IPS DF 19.7 (cell line): ENCODE data around the gene UCKL1.
"Not testable (repeated sequence)": the region's sequence is repeated elsewhere in the genome, so short reads cannot be mapped to it uniquely, and the experiment has no call there.

Experiments used
- DNase-seq: peaks from one replicate; pipeline ENCODE4 v3.0.0-alpha.2; 2013; ENCODE audit warnings: low read depth, low spot score

UCKL1 gene

DNA sequence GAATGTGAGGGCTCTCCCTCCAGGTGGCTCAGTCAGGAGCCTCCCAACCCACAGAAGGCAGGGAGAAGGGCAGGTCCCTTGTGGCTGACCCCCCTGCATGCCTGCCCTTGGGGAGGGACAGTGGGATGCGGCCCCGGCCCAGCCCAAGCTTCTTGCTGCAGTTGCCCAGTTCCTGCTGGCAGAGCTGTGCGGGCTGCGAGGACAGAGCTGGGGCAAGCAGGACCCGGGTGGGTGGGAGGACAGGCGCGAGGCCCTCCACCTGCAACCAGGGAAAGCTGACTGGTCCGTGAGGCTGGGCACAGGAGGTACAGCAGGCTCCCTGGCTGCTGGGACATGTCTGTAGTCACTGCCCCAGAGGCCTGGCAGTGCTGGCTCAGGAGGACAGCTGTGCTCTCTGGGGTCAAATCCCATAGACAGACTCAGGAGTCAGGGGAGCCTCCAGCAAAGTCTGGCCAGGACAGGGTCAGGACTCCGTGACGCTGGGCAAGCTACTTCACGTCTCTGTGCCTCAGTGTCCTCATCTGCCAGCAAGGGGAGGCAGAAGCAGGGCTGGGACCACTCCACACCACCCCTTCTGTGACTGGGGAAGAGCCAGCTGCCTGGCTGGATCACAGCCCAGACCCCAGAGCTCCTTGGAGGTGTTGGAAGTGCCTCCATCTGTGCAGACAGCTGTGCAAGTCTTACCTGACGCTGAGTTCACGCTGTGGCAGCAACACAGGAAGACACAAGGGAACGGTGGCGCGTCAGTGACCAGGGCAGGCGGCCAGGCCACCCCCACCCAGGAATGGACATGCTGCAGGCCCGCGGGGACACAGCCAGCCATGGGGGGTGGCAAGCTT lies 13.0 kb downstream of the UCKL1 start:
- no peak for DNase-seq

DNA sequence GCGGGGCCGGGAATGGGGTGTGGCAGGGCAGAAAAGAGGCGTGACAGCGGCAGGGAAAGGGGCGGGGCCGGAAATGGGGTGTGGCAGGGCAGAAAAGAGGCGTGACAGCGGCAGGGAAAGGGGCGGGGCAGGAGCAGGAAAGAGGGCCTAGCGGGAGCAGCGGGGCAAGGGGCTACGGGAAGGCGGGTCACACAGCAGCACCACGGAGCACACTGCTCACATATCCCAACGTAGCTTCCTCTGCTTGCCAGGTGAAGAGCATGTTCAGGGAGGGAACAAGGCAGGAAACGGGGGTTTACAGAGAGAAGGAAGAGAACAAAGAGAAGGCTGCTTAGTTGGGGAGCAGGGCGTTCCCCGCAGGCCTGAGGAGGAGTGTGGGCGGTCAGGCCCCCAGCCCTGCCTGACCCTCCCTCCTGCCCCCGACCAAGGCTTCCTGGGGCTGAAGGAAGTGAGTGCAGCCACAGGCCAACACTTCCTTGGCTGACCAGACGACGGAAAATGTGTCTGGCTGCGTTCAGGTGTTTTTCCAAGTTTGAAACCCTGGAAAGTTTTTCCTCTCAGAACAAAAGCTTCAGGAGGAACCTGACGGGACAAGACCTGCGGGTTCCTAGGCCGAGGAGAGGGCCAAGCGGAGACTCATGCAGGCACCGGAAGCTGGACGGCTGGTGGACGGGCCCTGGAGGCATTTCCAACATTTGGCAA lies 13.8 kb downstream of the UCKL1 start:
- DNase-seq, result no peak

DNA sequence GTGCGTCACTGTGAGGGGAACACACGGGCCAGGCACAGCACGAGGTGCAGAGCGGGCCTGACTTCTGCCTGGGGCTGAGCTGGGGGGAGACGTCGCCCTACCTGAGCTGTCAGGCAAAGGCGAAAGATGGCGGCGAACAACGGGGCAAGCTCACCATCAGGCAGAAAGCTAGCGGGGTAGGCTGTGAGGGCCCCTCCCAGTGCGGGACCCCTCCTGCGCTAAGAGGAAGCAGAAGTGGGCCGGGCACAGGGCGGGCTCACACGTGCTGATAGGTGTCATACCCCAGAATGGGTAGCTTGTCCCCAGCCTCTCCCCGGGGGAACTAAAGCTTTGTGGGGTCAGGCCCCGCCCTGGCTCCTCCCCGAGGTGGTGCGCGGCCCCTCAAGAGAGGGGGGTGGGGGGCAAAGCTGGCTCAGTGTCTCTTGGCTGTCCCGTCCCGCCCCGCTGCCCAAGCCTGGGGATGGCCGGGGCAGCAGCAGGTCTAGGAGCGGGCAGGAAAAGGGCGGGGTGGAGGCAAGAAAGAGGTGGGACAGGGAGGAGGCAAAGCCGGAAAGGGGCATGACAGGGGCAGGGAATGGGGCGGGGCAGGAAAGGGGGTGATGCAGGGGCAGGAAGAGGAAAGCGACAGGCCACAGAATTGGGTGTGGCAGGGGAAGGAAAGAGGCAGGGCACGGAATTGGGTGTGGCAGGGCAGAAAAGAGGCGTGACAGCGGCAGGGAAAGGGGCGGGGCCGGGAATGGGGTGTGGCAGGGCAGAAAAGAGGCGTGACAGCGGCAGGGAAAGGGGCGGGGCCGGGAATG lies 14.7 kb downstream of the UCKL1 start:
- DNase-seq, result no peak

DNA sequence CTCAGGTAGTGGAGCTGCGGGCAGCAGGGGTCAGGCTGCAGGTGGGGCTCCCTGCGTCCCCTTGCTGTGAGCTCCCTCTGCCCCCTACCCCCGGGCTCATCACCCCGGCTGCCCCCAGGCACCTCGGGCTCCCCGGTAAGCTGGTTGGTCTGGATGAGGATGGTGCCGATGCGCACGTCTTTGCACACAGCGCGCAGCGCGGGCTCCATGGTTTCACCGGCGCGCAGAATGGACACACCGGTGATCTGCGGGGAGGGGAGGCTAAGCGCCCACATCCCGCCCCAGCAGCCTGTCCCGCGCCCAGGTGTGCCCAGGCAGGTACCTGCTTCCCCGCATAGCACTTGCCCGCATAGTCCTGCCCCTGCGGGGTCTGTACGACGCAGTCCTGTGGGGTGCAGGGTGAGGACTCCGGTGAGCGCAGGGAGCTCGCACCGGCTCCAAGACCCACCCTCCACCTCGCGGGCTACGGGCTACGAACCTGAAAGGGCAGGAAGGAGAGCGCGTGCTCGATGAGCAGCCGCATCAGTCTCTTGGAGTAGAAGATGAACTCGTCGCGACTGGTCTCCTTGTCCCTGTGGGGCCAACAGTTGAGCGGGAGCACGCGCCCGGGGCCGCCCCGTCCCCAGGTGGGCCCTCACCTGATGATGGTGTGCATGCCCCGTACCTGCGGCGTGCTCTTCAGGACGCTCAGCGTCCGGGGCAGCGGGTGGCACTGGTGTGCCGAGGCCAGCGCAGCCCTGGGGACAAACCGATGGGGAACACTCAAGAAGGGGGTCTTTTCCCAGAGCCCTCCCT lies 15.5 kb downstream of the UCKL1 start:
- DNase-seq, result no peak

DNA sequence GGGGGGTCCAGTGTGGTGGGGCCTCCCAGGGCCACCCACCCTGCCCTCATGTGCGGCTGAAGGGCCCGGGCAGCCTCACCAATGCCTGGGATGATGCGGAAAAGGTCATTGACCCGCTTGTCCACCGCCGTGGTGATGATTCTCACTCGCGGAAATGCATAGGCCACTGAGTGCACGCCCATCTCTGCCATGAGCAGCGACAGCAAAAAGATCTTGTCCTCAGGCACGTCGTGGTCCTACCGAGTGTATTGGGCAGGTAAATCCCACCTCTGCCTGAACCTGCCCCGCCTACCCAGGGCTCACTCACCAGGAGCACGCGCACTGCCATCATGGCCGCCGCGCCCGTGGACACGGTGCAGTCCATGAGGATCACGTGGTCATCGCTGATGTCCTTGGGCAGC lies 16.1 kb downstream of the UCKL1 start:
- DNase-seq, result no peak

DNA sequence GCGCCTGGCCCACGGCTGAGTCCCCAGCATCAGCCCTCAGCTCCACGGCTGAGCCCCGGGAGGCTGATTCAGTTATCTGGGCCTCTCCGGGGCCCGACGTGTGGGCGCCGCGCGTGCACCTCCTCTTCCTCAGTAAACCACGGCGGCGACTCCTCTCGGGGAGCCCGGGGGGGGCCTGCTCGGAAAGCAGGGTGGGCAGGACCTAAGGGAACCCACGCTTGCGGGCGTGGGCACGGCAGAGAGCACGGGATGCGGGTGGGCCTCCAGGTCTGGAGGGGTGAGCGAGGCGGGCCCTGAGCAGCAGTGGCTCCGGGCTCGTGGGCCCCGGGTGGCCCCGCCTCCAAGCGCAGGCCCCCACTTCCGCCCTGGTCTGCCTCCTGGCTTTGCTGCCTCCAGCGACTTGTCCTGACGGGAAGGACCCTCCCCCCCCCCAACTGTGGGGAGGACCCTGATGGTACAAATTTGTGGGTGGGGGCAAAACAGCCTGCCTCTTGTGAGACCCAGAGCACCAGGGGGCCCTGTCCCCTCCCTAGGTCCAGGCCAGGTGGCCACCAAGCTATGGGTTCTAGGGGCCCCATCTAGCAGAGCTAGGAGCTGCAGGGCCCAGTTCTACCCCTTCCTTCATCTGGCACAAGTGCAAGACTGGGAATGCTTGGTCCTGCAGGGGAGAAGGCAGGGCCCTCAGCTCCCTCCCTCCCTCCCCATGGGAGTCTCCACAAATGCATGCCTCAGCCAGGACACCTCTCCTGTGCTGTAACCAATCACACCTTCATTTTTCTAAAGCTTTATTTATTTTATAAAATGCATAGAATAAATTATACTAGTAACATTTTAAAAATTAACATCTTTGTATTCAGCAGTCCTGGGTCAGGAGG lies 16.9 kb downstream of the UCKL1 start:
- DNase-seq, result no peak

DNA sequence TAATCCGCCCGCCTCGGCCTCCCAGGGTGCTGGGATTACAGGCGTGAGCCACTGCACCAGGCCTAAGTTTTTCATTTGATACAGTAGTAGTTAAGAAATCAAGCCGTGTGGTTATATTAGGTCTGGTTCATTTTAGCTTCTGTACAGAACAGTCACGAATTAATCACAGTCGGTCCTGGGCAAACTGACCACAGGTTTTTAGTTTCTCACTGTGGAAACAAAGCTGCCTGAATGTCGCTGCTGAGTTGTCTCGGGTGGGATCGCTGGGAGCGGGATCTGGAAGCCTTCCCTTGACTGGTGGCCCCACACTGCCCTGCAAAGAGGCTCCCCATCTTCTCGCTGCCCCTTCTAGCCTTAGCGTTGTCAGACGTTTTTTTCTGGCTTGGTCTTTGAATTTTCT lies 18.6 kb downstream of the UCKL1 start:
- no peak for DNase-seq

DNA sequence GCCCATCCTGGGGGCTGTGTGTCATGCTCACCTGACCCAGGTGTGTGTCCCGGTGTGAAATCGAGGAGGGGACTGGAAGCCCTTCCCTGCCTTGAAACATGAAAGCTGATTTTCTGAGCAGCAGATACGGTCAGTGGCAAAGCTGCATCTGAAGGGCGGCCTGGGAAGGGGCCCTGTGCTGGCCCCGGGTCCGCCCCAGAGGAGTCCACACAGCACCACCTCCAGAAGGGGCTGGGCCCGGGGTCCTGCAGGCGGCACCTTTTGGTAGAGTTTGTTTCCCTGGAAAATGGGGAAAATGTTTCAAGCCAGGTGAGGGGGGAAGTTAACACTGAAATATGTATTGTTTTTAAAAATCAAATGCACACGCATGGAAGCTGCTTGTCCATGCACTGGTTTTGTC lies 20.8 kb downstream of the UCKL1 start:
- no peak for DNase-seq

DNA sequence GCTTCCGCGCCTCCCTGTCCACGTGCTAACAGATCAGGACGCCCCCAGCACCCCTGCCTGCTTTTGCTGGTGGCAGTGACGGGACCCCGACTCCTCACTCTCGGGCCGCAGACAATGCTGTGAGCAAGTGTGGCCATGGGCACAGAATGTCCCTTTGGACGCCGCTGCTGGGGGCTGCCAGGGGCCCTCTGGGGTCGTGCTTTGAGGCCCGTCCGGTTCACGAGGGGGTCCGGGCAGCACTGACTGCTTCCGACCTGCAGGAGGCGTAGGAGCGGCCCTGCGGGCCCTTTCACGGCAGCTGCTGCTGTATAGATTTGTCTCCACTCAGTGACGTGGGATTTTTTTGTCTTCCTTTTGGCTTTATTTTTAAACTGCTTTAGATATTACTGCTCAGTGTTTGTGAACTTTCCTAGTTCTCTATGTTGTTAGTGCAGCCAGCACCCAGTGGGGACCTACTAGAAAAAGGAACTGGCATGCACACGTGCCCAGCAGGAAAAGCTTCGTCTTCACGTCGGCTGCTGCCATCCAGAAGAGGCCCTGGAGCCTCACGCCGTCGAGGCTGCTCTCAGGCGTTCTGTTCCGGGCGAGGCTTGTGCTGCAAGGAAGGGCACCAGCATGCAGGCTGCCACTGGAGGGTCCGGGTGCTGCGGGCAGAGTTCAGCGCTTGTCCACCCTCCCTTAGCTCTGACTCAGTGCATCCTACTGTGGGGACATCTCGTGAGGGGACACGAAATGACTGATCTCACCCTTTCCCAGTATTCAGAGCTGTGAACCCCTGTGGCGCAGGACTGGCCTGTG lies 21.7 kb downstream of the UCKL1 start:
- no peak for DNase-seq

DNA sequence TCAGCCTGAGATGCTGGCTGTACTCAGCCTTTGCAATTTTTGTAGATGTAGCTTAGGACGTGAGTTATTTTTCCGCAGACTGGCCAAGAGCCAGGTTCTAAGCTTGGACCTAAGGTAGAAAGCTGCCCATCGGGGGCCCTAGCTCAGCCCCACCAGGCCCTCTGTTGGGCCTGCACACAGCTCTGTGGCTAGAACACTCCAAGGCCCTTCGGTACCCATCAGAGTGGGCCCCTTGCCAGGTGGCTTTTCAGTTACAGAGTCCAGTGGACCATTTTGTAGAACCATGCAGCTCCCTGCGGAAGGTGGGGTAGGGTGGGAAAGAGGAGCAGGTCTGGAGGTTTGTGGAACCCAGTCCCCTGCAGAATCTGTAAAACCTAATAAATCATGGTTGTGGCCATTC lies 22.6 kb downstream of the UCKL1 start:
- no peak for DNase-seq

DNA sequence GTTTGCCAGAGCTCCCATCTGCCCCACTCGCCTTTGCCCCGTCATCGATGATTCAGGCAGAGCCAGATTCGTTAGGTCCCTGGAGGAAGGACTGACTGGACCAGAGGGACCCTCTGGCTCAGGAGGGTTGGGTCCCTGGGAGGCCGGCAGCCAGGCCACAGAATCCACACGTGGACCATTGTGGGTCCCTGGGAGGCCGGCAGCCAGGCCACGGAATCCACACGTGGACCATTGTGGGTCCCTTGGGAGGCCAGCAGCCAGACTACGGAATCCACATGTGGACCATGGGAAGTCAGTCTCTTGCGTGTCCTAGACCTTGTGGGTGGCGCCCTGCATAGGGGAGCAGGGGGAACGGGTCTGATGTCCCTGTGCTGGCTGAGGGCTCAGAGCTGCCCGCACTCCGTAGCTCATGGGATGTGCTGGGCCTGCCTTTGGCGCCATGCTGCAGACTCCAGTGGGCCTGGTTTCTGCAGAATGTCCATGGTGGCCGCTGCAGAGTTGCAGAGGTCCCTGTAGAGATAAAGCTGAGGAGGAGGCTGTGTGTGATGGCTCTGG lies 23.5 kb downstream of the UCKL1 start:
- no peak for DNase-seq

DNA sequence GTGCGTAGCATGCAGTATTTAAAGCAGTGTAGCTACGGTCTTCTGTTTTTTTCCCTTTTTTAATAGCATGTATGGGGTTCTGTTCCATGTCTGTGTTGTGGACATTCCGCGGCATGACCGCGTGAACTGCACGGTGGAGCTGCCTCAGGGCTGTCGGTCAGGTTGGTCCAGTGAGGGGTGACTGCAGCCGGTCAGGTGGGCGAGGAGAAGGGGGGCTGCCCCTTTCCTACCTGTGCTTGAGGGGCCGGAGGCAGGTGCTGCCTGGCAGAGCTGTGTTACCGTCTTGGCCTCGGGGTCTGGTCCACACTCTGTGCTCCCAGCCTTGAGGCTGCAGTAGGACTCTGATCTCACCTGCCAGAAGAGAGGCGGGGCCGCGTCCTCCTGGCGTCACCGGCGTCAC lies 24.5 kb downstream of the UCKL1 start:
- DNase-seq, result no peak

DNA sequence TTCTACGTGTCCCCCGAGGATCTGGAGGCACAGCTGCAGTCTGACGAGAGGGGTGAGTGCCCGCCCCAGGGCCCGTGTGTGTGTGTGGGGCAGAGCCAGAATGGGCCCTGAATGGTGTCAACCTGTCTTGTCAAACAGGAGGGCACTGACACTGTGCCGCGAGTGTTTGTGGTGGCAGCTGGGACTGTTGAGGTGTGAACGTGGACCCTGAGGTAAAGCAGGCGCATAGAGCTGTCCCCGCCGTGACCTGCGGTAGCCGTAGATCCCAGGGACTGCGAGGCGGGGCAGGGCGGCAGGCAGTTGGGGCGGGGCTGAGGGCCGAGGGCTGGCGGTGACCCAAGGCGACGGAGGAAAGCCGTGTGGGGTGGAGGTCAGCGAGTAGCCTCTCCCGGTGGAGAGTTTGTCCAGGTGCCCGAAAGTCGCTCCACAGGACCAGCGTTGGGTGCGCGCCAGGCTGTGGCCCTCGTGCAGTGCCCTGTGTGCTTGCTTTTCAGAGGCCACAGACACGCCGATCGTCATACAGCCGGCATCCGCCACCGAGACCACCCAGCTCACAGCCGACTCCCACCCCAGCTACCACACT lies 25.2 kb downstream of the UCKL1 start:
- DNase-seq, result no peak

DNA sequence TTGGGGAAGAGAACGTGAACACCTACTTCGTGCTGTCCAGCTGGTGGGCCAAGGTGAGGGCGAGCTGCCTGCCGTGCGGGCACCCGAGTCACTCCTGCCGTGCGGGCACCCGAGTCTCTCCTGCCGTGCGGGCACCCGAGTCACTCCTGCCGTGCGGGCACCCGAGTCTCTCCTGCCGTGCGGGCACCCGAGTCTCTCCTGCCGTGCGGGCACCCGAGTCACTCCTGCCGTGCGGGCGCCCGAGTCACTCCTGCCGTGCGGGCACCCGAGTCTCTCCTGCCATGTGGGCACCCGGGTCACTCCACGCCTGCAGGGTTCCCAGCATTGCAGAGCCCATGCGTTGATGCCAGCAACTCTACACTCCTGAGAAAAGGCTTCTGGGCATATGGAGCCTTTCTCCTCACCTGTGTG lies 26.7 kb downstream of the UCKL1 start:
- not testable (repeated sequence) for DNase-seq

DNA sequence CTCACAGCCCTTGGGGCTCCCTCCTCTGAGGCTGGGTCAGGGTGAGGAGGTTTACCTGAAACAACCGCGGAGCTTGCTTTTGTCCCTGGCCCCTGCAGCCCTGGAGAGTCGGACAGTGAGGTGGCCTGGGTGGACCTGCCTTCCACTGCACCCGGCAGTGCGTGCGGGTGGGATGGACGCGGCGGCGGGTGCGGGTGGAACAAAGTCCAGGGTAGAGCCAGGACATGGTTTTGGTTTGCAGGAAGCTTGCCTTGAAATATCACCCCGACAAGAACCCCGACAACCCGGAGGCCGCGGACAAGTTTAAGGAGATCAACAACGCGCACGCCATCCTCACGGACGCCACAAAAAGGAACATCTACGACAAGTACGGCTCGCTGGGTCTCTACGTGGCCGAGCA lies 27.1 kb downstream of the UCKL1 start:
- no peak for DNase-seq

DNA sequence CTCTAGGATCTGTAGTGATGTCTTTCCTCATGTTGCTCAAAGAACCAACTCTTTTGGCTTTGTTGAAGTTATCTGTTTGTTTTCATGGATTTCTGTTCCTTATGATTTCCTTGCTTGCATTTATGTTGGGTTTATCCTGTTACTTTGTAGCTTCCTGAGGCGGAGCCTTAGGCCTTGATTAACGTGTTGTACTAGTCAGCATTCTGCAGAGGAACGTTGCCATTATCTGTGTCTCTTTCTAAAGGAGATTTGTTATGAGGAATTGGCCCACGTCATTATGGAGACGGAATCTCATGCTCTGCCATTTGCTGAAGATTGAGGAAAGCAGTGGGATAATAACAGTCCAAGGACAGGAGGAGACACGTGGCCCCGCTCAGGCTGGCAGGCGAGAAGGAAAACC lies 29.9 kb downstream of the UCKL1 start:
- DNase-seq, result no peak

DNA sequence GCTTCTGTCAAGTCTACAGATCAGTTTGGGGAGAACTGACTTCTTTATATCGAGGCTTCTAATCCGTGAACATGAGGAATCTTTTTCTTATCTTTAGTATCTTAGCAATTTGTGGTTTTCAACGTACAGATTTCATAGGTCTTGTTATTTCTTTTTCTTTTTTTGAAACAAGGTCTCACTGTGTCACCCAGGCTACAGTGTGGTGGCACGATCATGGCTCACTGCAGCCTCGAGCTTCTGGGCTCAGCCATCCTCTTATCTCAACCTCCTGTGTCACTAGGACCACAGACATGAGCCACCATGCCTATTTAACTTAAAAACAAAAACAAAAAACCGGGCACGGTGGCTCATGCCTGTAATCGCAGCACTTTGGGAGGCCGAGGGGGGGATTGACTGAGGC lies 32.0 kb downstream of the UCKL1 start:
- DNase-seq, result no peak

DNA sequence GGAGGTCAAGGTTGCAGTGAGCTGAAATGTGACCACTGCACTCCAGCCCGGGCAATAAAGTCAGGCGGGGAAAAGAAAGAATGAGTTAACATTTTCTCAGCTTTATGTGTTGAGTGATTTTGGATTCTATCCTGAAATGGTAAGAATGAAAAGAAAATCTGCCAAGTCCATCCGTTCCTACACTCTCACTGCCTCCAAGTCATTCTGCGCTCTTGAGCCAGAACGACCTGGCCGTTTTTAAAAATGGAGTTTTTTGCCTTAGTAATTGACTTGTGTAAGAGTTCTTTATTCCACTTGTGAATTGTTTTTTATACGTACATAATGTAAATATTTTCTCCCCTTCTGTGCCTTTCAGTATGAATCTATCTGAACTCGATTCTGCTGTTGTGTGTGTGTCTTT lies 32.6 kb downstream of the UCKL1 start:
- DNase-seq, result no peak

DNA sequence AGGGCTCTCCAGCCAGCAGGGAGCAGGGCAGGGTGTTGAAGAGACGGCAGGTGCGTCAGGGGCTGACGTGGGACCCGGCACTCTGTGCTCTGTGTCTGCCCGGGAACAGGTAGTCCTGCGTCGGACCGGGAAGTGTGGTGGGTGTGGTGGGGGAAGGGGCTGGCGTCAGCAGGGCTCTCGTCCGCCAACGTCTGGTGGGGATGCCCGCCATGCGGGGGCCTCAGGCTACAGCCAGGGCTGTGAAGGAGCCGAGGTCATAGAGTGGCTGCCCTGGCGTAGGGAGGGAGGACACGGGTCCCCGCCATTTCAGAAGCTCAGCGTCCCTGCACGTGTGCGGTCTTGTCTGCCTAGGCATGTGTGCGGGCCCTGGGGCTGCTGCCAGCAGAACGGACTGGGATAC lies 36.0 kb downstream of the UCKL1 start:
- no peak for DNase-seq
